Caco-2 (cell line): ENCODE measurements around the gene NFATC4. TPM values are rescaled to one million over a fixed set of nuclear protein-coding genes. Genes with fewer than 3 reads are reported as not detected.

Source experiments
- BruUV-seq: library from RNA; stranded (reverse); fragments of 400-500 nt; replicated peaks from 2 replicates; lab custom pipeline; 2021; lab: Mats Ljungman, UMichigan
- CTCF ChIA-PET: fragments of 300-600 bp; sonication (Branson Sonifier 250); formaldehyde crosslinking; loops from one replicate; lab custom pipeline; 2022; ENCODE audit warnings: antibody characterized with exemption; lab: Charles Lee
- POLR2A ChIA-PET: fragments of 300-600 bp; sonication (Branson Sonifier 250); formaldehyde crosslinking; loops from one replicate; lab custom pipeline; 2022; ENCODE audit warnings: antibody characterized with exemption; lab: Charles Lee
- DNase-seq, 2 experiments: peaks; one replicate each; pipeline versions ENCODE4 v3.0.0 to v3.0.0-alpha.2; 2020 to 2022
- H3K27me3 ChIP-seq: replicated peaks from 2 replicates; pipeline ENCODE4 v1.6.0; 2011; ENCODE audit warnings: low read length; ENCODE audit not compliant: control insufficient read depth, insufficient read depth
- H3K36me3 ChIP-seq: 2 replicates; pipeline ENCODE4 v1.5.1; 2011; ENCODE audit warnings: low read length; ENCODE audit not compliant: control insufficient read depth, insufficient read depth
- H3K4me1 ChIP-seq: fragments of 250-450 bp; sonication (Bioruptor Pico); 2 replicates; pipeline ENCODE4 v1.5.1; 2020; ENCODE audit warnings: mild to moderate bottlenecking
- H3K4me3 ChIP-seq: 2 replicates; pipeline ENCODE4 v1.5.1; 2011; ENCODE audit warnings: low read depth, mild to moderate bottlenecking, control low read depth, low read length
- H3K9me3 ChIP-seq: fragments of 250-450 bp; sonication (Bioruptor Pico); 2 replicates; pipeline ENCODE4 v1.5.1; 2020; ENCODE audit warnings: mild to moderate bottlenecking, moderate library complexity
- H3K27ac Mint-ChIP-seq: one replicate; pipeline ENCODE4 v1.8.0; 2022; ENCODE audit warnings: mixed read lengths; ENCODE audit not compliant: unreplicated experiment
- H3K27me3 Mint-ChIP-seq: one replicate; pipeline ENCODE4 v1.8.0; 2022; ENCODE audit warnings: mixed read lengths; ENCODE audit not compliant: insufficient read depth, unreplicated experiment
- H3K36me3 Mint-ChIP-seq: one replicate; pipeline ENCODE4 v1.8.0; 2022; ENCODE audit warnings: mild to moderate bottlenecking, mixed read lengths; ENCODE audit not compliant: insufficient read depth, unreplicated experiment
- H3K4me1 Mint-ChIP-seq: one replicate; pipeline ENCODE4 v1.8.0; 2022; ENCODE audit warnings: low read depth, mixed read lengths; ENCODE audit not compliant: unreplicated experiment
- H3K4me3 Mint-ChIP-seq: one replicate; pipeline ENCODE4 v1.8.0; 2022; ENCODE audit warnings: mild to moderate bottlenecking, moderate library complexity, mixed read lengths; ENCODE audit not compliant: unreplicated experiment
- H3K9me3 Mint-ChIP-seq: one replicate; pipeline ENCODE4 v1.8.0; 2022; ENCODE audit warnings: mixed read lengths; ENCODE audit not compliant: unreplicated experiment
- CTCF ChIP-seq, 2 experiments: fragments of 200-600 bp in 1 of 2; IDR thresholded peaks; 1 replicate in 1 of 2; 2 replicates in 1 of 2; pipeline versions ENCODE4 v1.5.1 to v1.8.0; 2011 to 2022; ENCODE audit warnings: antibody characterized with exemption in 1 of 2, control low read depth in 1 of 2, inconsistent platforms in 1 of 2, low read depth in 1 of 2, low read length in 1 of 2, mild to moderate bottlenecking in 1 of 2, moderate library complexity in 1 of 2; ENCODE audit not compliant: insufficient read depth in 1 of 2, severe bottlenecking in 1 of 2, unreplicated experiment in 1 of 2
- intact Hi-C: fragments of 100-400 bp; cut with micrococcal nuclease; formaldehyde crosslinking; loops from one replicate; pipeline ENCODE4 v1.10.0; 2022; ENCODE audit not compliant: unreplicated experiment
- total RNA-seq: library from RNA; stranded (reverse); gene quantifications from 2 replicates; pipeline ENCODE4 v1.2.3, GENCODE V29; 2022

NFATC4 gene
- total RNA-seq, 1 experiment from 2014 or later = 0.88 TPM

GRCh38 chr14:24379907-24380730, 12.1 kb downstream of the NFATC4 start:
- POLR2A ChIA-PET = no interaction called here
- Mint-ChIP-seq H3K4me1 (no peaks in the 10 kb centered on the region), H3K27me3 (no peaks in the 10 kb centered on the region), H3K36me3 (no peaks in the 10 kb centered on the region), H3K27ac (no peak overlapping the region), H3K9me3 (no peaks in the 10 kb centered on the region), H3K4me3 (no peak overlapping the region)
- Histone ChIP-seq H3K9me3 (no peaks in the 10 kb centered on the region), H3K36me3 (no peaks in the 10 kb centered on the region), H3K4me3 (no peak overlapping the region), H3K27me3 (no peaks in the 10 kb centered on the region), H3K4me1 (no peaks in the 10 kb centered on the region)
- intact Hi-C loops = no loop called here
- TF ChIP-seq CTCF (IDR thresholded peaks at IDR 0.05; ENCODE audit: insufficient read depth in 1 of 2, low read depth in 1 of 2, low read length in 1 of 2, severe bottlenecking in 1 of 2, unreplicated experiment in 1 of 2) = no peak
- CTCF ChIA-PET = no interaction called here
- no peak for DNase-seq
- BruUV-seq = no TSS peak

- Mint-ChIP-seq H3K36me3 (no peaks in the 10 kb centered on the region), H3K4me1 (no peaks in the 10 kb centered on the region), H3K27me3 (no peaks in the 10 kb centered on the region), H3K27ac (no peak overlapping the region), H3K9me3 (no peaks in the 10 kb centered on the region), H3K4me3 (no peak overlapping the region)
- no peaks in the 10 kb centered on the region for H3K27me3 ChIP-seq
- no peak for DNase-seq
- H3K4me1 ChIP-seq = no peaks in the 10 kb centered on the region
- TF ChIP-seq CTCF (IDR thresholded peaks at IDR 0.05; ENCODE audit: insufficient read depth in 1 of 2, low read depth in 1 of 2, low read length in 1 of 2, severe bottlenecking in 1 of 2, unreplicated experiment in 1 of 2) = no peak
- no peaks in the 10 kb centered on the region for H3K36me3 ChIP-seq
- ChIA-PET CTCF (interaction anchor here (1.3 kb wide), 1 partner anchor 9 kb away, joined by 5 read pairs; no protein-coding TSS in a partner anchor), POLR2A (no interaction called here)
- no peaks in the 10 kb centered on the region for H3K9me3 ChIP-seq
- no peak overlapping the region for H3K4me3 ChIP-seq
- no TSS peak for BruUV-seq
- intact Hi-C loops = no loop called here
Observed at GRCh38 chr14:24381363-24382063, 13.5 kb downstream of the NFATC4 start.

- H3K4me1 Mint-ChIP-seq = no peaks in the 10 kb centered on the region
- CTCF ChIA-PET = interaction anchor here (1.3 to 1.7 kb wide), 2 partner anchors 9 to 50 kb away, joined by 5 to 6 read pairs; no protein-coding TSS in a partner anchor
- H3K27ac Mint-ChIP-seq = no peak overlapping the region
- TF ChIP-seq CTCF (IDR thresholded peaks at IDR 0.05; ENCODE audit: insufficient read depth in 1 of 2, low read depth in 1 of 2, low read length in 1 of 2, severe bottlenecking in 1 of 2, unreplicated experiment in 1 of 2) = no peak
- no peak for DNase-seq
- Histone ChIP-seq H3K4me3 (no peak overlapping the region), H3K27me3 (no peaks in the 10 kb centered on the region), H3K9me3 (no peaks in the 10 kb centered on the region), H3K4me1 (no peaks in the 10 kb centered on the region), H3K36me3 (no peaks in the 10 kb centered on the region)
- intact Hi-C loops = no loop called here
- H3K9me3 Mint-ChIP-seq = no peaks in the 10 kb centered on the region
- no peak overlapping the region for H3K4me3 Mint-ChIP-seq
- POLR2A ChIA-PET = no interaction called here
- no peaks in the 10 kb centered on the region for H3K36me3 Mint-ChIP-seq
- no TSS peak for BruUV-seq
- no peaks in the 10 kb centered on the region for H3K27me3 Mint-ChIP-seq
Observed at GRCh38 chr14:24382064-24382371, 14.0 kb downstream of the NFATC4 start.
